HepG2 (cell line): ENCODE measurements around the gene MDFI. TPM values are rescaled to one million over a fixed set of nuclear protein-coding genes. Genes with fewer than 3 reads are reported as not detected.
A peak's percentile ranks its signal among the peaks of the same experiment; 100 is the strongest.

ENCODE experiments used
- AGO2 ChIP-seq: fragments of 200-400 bp; formaldehyde crosslinking; optimal IDR thresholded peaks from 2 replicates; pipeline ENCODE3; 2017; ENCODE audit warnings: mild to moderate bottlenecking, low read depth, low read length, moderate library complexity
- CENPT ChIP-seq: sonication (generic); formaldehyde crosslinking; IDR thresholded peaks from 2 replicates; pipeline ENCODE4 v1.8.0; 2022; ENCODE audit warnings: low read depth, mild to moderate bottlenecking, moderate library complexity, missing genetic modification reagents
- CHCHD3 ChIP-seq: sonication (generic); formaldehyde crosslinking; IDR thresholded peaks from 2 replicates; pipeline ENCODE4 v1.8.0; 2022; ENCODE audit warnings: mild to moderate bottlenecking, missing genetic modification reagents, moderate library complexity
- DNMT1 ChIP-seq: sonication (generic); formaldehyde crosslinking; IDR thresholded peaks from 2 replicates; pipeline ENCODE4 v1.5.1; 2020; ENCODE audit warnings: mild to moderate bottlenecking, missing genetic modification reagents
- HCFC1 ChIP-seq: fragments of 150-350 bp; IDR thresholded peaks from 2 replicates; pipeline ENCODE4 v1.6.1; 2014; ENCODE audit warnings: low read depth, low read length
- HOXA9 ChIP-seq: sonication (generic); formaldehyde crosslinking; IDR thresholded peaks from 2 replicates; pipeline ENCODE4 v1.8.1; 2022; ENCODE audit warnings: missing genetic modification reagents, mild to moderate bottlenecking, moderate library complexity, borderline replicate concordance
- IRF2 ChIP-seq: IDR thresholded peaks from 2 replicates; pipeline ENCODE4 v1.6.1; 2018; ENCODE audit warnings: missing genetic modification reagents, missing compliant biosample characterization
- KAT7 ChIP-seq: IDR thresholded peaks from 2 replicates; pipeline ENCODE4 v1.6.1; 2018; ENCODE audit warnings: borderline replicate concordance, missing compliant biosample characterization
- MTF1 ChIP-seq: sonication (generic); formaldehyde crosslinking; IDR thresholded peaks from 2 replicates; pipeline ENCODE4 v1.5.0; 2020; ENCODE audit warnings: missing genetic modification reagents
- NFKBIZ ChIP-seq: IDR thresholded peaks from 2 replicates; pipeline ENCODE4 v1.6.1; 2018; ENCODE audit warnings: missing genetic modification reagents, missing compliant biosample characterization
- NKX3-1 ChIP-seq: sonication (generic); formaldehyde crosslinking; IDR thresholded peaks from 2 replicates; pipeline ENCODE4 v1.5.0; 2020; ENCODE audit warnings: missing genetic modification reagents
- NR2C2 ChIP-seq: sonication (generic); formaldehyde crosslinking; IDR thresholded peaks from 2 replicates; pipeline ENCODE4 v1.4.0; 2020; ENCODE audit warnings: missing genetic modification reagents, mild to moderate bottlenecking, moderate library complexity, borderline replicate concordance
- SP1 ChIP-seq, 2 experiments: fragments of 450-650 bp in 1 of 2; sonication (generic) in 1 of 2; formaldehyde crosslinking in 1 of 2; IDR thresholded peaks; 2 replicates each; pipeline versions ENCODE4 v1.4.0 to v1.6.1; 2016 to 2020; ENCODE audit warnings: missing genetic modification reagents in 1 of 2
- ZNF24 ChIP-seq: fragments of 450-650 bp; IDR thresholded peaks from 2 replicates; pipeline ENCODE4 v1.6.1; 2017; ENCODE audit warnings: antibody characterized with exemption, mild to moderate bottlenecking
- ZNF263 ChIP-seq: sonication (generic); formaldehyde crosslinking; IDR thresholded peaks from 2 replicates; pipeline ENCODE4 v1.4.0; 2020; ENCODE audit warnings: missing genetic modification reagents
- ZNF432 ChIP-seq: sonication (generic); formaldehyde crosslinking; IDR thresholded peaks from 2 replicates; pipeline ENCODE4 v1.5.0; 2020; ENCODE audit warnings: missing genetic modification reagents, mild to moderate bottlenecking, borderline replicate concordance
- ZNF547 ChIP-seq: sonication (generic); formaldehyde crosslinking; IDR thresholded peaks from 2 replicates; pipeline ENCODE4 v1.5.1; 2020; ENCODE audit warnings: mild to moderate bottlenecking, missing genetic modification reagents
- ZNF629 ChIP-seq: sonication (generic); formaldehyde crosslinking; conservative IDR thresholded peaks from 2 replicates; pipeline ENCODE4 v1.5.0; 2020; ENCODE audit warnings: missing genetic modification reagents
- ZSCAN31 ChIP-seq: sonication (generic); formaldehyde crosslinking; IDR thresholded peaks from 2 replicates; pipeline ENCODE4 v1.5.0; 2020; ENCODE audit warnings: low read depth, mild to moderate bottlenecking, missing genetic modification reagents
- polyA plus RNA-seq, 8 experiments: library from polyadenylated mRNA; depleted of rRNA in 3 of 8; stranded (reverse) in 7 of 8; unstranded in 1 of 8; fragments of >200 nt; fragmentation: Illumina TruSeq in 4 of 8; extraction: Trizol in 4 of 8; gene quantifications; 2 replicates each; pipeline versions ENCODE4 v1.2.1 to v1.2.3, GENCODE V29; 2011 to 2016; ENCODE audit warnings: low read depth in 4 of 8, missing spikeins in 1 of 8, mixed read lengths in 1 of 8; ENCODE audit not compliant: insufficient read depth in 1 of 8
- total RNA-seq, 5 experiments: library from RNA; depleted of rRNA; stranded (reverse); fragments of >200 nt; fragmentation: Illumina TruSeq; extraction: Trizol; gene quantifications; 2 replicates each; pipeline ENCODE4 v1.2.3, GENCODE V29; 2016; ENCODE audit warnings: low read depth in 1 of 5
- TF ChIP-seq, protein P1 (sequence below): sonication (generic); formaldehyde crosslinking; IDR thresholded peaks from 2 replicates; pipeline ENCODE4 v1.4.0; 2020; ENCODE audit warnings: missing genetic modification reagents, mild to moderate bottlenecking, borderline replicate concordance
- TF ChIP-seq, protein P2 (sequence below), 2 experiments: fragments of 450-650 bp in 1 of 2; sonication (generic) in 1 of 2; formaldehyde crosslinking in 1 of 2; IDR thresholded peaks; 2 replicates each; pipeline versions ENCODE4 v1.6.1 to v1.8.0; 2016 to 2022; ENCODE audit warnings: antibody characterized with exemption in 1 of 2, mild to moderate bottlenecking in 1 of 2, missing genetic modification reagents in 1 of 2

Gene MDFI
- total and polyA plus RNA-seq, 2 of the 13 experiments (the other 11 are each of a cell fraction or from before 2014, with no cell fraction given) = 0.28 TPM; not detected in 1

DNA sequence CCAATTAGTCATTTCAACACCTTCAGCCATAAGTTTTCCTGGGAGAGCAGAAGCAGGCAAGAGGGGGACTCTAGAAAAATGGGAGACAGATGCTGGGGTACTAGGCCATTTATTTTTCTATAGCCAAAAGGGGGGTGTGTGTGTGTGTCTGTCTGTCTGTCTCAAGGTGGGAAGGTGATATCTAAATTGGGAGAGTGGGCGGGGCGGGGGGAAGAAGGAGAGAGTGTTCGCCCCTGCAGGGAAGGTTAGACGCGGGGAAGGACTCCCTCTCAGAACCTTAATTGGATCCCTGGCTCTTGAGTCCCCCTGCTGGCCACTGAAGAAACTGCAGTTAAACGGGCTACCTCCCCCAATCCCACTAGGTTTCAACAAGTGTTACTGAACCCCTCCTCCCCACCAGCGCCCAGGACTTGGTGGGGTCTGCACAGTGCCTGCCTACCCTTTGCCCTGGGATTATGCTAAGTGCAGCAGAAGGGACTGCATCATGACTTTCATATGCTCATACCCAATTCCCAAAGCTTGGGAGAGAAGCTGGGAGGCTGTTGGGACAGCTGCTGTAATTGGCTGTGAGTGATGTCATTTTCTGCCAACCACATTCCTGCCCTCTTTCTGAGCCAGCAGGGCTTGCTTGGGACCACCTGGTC is 46.3 kb upstream of the MDFI start (continued):
- TF ChIP-seq NKX3-1 (CRISPR knock-in tag) (no peak), DNMT1 (CRISPR knock-in tag) (no peak), SP1 (IDR thresholded peaks at IDR 0.05) (no peak), SP1 (CRISPR knock-in tag; IDR thresholded peaks at IDR 0.05) (no peak), IRF2 (CRISPR knock-in tag) (0 out of 2 replicates have a peak, but pooled peaks have one; percentile 41), ZNF432 (no peak), HCFC1 (no peak), AGO2 (peak; percentile 22), ZNF263 (0 out of 2 replicates have a peak, but pooled peaks have one; percentile 38), CHCHD3 (CRISPR knock-in tag) (no peak), ZNF24 (no peak), CENPT (CRISPR knock-in tag) (no peak), KAT7 (CRISPR knock-in tag) (no peak), ZSCAN31 (CRISPR knock-in tag) (no peak), ZNF629 (0 out of 2 replicates have a peak, but pooled peaks have one; percentile 8), HOXA9 (no peak), ZNF547 (no peak), NR2C2 (CRISPR knock-in tag) (no peak), NFKBIZ (peak; percentile 52; the same call in 1 of the 2 replicates), MTF1 (CRISPR knock-in tag) (no peak)
- TF ChIP-seq, protein P1, sequence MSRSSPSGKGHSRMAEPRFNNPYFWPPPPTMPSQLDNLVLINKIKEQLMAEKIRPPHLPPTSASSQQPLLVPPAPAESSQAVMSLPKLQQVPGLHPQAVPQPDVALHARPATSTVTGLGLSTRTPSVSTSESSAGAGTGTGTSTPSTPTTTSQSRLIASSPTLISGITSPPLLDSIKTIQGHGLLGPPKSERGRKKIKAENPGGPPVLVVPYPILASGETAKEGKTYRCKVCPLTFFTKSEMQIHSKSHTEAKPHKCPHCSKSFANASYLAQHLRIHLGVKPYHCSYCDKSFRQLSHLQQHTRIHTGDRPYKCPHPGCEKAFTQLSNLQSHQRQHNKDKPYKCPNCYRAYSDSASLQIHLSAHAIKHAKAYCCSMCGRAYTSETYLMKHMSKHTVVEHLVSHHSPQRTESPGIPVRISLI = no peak
- TF ChIP-seq, protein P2, sequence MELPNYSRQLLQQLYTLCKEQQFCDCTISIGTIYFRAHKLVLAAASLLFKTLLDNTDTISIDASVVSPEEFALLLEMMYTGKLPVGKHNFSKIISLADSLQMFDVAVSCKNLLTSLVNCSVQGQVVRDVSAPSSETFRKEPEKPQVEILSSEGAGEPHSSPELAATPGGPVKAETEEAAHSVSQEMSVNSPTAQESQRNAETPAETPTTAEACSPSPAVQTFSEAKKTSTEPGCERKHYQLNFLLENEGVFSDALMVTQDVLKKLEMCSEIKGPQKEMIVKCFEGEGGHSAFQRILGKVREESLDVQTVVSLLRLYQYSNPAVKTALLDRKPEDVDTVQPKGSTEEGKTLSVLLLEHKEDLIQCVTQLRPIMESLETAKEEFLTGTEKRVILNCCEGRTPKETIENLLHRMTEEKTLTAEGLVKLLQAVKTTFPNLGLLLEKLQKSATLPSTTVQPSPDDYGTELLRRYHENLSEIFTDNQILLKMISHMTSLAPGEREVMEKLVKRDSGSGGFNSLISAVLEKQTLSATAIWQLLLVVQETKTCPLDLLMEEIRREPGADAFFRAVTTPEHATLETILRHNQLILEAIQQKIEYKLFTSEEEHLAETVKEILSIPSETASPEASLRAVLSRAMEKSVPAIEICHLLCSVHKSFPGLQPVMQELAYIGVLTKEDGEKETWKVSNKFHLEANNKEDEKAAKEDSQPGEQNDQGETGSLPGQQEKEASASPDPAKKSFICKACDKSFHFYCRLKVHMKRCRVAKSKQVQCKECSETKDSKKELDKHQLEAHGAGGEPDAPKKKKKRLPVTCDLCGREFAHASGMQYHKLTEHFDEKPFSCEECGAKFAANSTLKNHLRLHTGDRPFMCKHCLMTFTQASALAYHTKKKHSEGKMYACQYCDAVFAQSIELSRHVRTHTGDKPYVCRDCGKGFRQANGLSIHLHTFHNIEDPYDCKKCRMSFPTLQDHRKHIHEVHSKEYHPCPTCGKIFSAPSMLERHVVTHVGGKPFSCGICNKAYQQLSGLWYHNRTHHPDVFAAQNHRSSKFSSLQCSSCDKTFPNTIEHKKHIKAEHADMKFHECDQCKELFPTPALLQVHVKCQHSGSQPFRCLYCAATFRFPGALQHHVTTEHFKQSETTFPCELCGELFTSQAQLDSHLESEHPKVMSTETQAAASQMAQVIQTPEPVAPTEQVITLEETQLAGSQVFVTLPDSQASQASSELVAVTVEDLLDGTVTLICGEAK (IDR thresholded peaks at IDR 0.05) = no peak
- TF ChIP-seq, protein P2 (CRISPR knock-in tag; IDR thresholded peaks at IDR 0.05) = no peak
